HepG2 (cell line): ENCODE measurements around the gene CARMIL1. TPM values are rescaled to one million over a fixed set of nuclear protein-coding genes. Genes with fewer than 3 reads are reported as not detected.
A peak's percentile ranks its signal among the peaks of the same experiment; 100 is the strongest.

Experiments
- ARID5B ChIP-seq: IDR thresholded peaks from 2 replicates; pipeline ENCODE4 v1.4.0; 2020; ENCODE audit warnings: mild to moderate bottlenecking, missing genetic modification reagents
- HDAC2 ChIP-seq: sonication (generic); formaldehyde crosslinking; IDR thresholded peaks from 2 replicates; pipeline ENCODE4 v1.4.0; 2020; ENCODE audit warnings: missing genetic modification reagents
- JUNB ChIP-seq: sonication (generic); formaldehyde crosslinking; IDR thresholded peaks from 2 replicates; pipeline ENCODE4 v1.8.0; 2022; ENCODE audit warnings: missing genetic modification reagents, mild to moderate bottlenecking, borderline replicate concordance
- NR1H2 ChIP-seq: sonication (generic); formaldehyde crosslinking; IDR thresholded peaks from 2 replicates; pipeline ENCODE4 v1.8.1; 2022; ENCODE audit warnings: low read depth, missing genetic modification reagents, borderline replicate concordance
- POGZ ChIP-seq: sonication (generic); formaldehyde crosslinking; IDR thresholded peaks from 2 replicates; pipeline ENCODE4 v1.4.0; 2020; ENCODE audit warnings: mild to moderate bottlenecking, missing genetic modification reagents
- PPARG ChIP-seq: conservative IDR thresholded peaks from 2 replicates; pipeline ENCODE4 v1.6.1; 2016; ENCODE audit warnings: missing biosample characterization, missing genetic modification reagents
- REST ChIP-seq, 2 experiments: IDR thresholded peaks; 2 replicates each; pipeline ENCODE4 v1.6.1; 2011 to 2012; ENCODE audit warnings: low read length in 2 of 2, borderline replicate concordance in 1 of 2, low read depth in 1 of 2, mild to moderate bottlenecking in 1 of 2, moderate library complexity in 1 of 2
- SMC3 ChIP-seq: IDR thresholded peaks from 2 replicates; pipeline ENCODE4 v1.6.1; 2011; ENCODE audit warnings: low read length, improper control_type of control experiment
- SNAPC4 ChIP-seq: sonication (generic); formaldehyde crosslinking; IDR thresholded peaks from 2 replicates; pipeline ENCODE4 v1.4.0; 2020; ENCODE audit warnings: mild to moderate bottlenecking, missing genetic modification reagents
- SOX5 ChIP-seq: IDR thresholded peaks from 2 replicates; pipeline ENCODE4 v1.6.1; 2016; ENCODE audit warnings: borderline replicate concordance
- TFAP4 ChIP-seq: sonication (generic); IDR thresholded peaks from 2 replicates; pipeline ENCODE4 v1.6.1; 2016; ENCODE audit warnings: low read depth, borderline replicate concordance
- ZNF280D ChIP-seq: sonication (generic); formaldehyde crosslinking; IDR thresholded peaks from 2 replicates; pipeline ENCODE4 v1.5.1; 2020; ENCODE audit warnings: mild to moderate bottlenecking, missing genetic modification reagents
- ZNF335 ChIP-seq: sonication (generic); formaldehyde crosslinking; IDR thresholded peaks from 2 replicates; pipeline ENCODE4 v1.4.0; 2020; ENCODE audit warnings: missing genetic modification reagents
- polyA plus RNA-seq, 8 experiments: library from polyadenylated mRNA; depleted of rRNA in 3 of 8; stranded (reverse) in 7 of 8; unstranded in 1 of 8; fragments of >200 nt; fragmentation: Illumina TruSeq in 4 of 8; extraction: Trizol in 4 of 8; gene quantifications; 2 replicates each; pipeline versions ENCODE4 v1.2.1 to v1.2.3, GENCODE V29; 2011 to 2016; ENCODE audit warnings: low read depth in 4 of 8, missing spikeins in 1 of 8, mixed read lengths in 1 of 8; ENCODE audit not compliant: insufficient read depth in 1 of 8
- total RNA-seq, 5 experiments: library from RNA; depleted of rRNA; stranded (reverse); fragments of >200 nt; fragmentation: Illumina TruSeq; extraction: Trizol; gene quantifications; 2 replicates each; pipeline ENCODE4 v1.2.3, GENCODE V29; 2016; ENCODE audit warnings: low read depth in 1 of 5

Gene CARMIL1
- total and polyA plus RNA-seq, 2 of the 13 experiments (the other 11 are each of a cell fraction or from before 2014, with no cell fraction given): 1.8 to 2.6 TPM

GRCh38 chr6:25645916-25646315 lies 366.7 kb downstream of the CARMIL1 start (continued):
- no peak for TF ChIP-seq NR1H2 (CRISPR knock-in tag)
- no peak for TF ChIP-seq JUNB (CRISPR knock-in tag)
- peak; percentile 84 for TF ChIP-seq TFAP4
- peak; percentile 90 for TF ChIP-seq PPARG (CRISPR knock-in tag)
- peak; percentile 39; the same call in 1 of the 2 replicates for TF ChIP-seq POGZ (CRISPR knock-in tag)
- TF ChIP-seq SOX5: peak; percentile 46; the same call in 1 of the 2 replicates
- TF ChIP-seq HDAC2 (CRISPR knock-in tag): peak; percentile 62
- TF ChIP-seq SMC3: no peak
- no peak for TF ChIP-seq ZNF280D (CRISPR knock-in tag)
- TF ChIP-seq ZNF335 (CRISPR knock-in tag): no peak
- TF ChIP-seq ARID5B: peak; percentile 86
- TF ChIP-seq SNAPC4: no peak
- TF ChIP-seq REST (IDR thresholded peaks at IDR 0.05; ENCODE audit: borderline replicate concordance in 1 of 2, low read depth in 1 of 2, low read length in 2 of 2): peak in 1 of 2 experiments; percentile 53; a peak in 1 of 4 replicates
